ENCODE results near the gene MPO.

Gene MPO

GRCh38 chr17:58279016-58279711 is 1.6 kb downstream of the MPO start:
- DNase-seq (ENCODE audit: low read depth in 3 of 3) = no peak

GRCh38 chr17:58278661-58279015 is 2.1 kb downstream of the MPO start:
- no peak for DNase-seq (ENCODE audit: low read depth in 3 of 3)

GRCh38 chr17:58277802-58278595 is 2.7 kb downstream of the MPO start:
- no peak for DNase-seq (ENCODE audit: low read depth in 3 of 3)

- DNase-seq (ENCODE audit: low read depth in 3 of 3) = no peak
These were observed 3.5 kb downstream of the MPO start for GRCh38 chr17:58277107-58277801.

- DNase-seq (ENCODE audit: low read depth in 3 of 3) = no peak
These were observed 4.3 kb downstream of the MPO start for GRCh38 chr17:58276423-58276822.

- DNase-seq (ENCODE audit: low read depth in 3 of 3) = no peak
These were observed 5.3 kb downstream of the MPO start for GRCh38 chr17:58275417-58275816.

- no peak for DNase-seq (ENCODE audit: low read depth in 3 of 3)
These were observed 7.2 kb downstream of the MPO start for GRCh38 chr17:58273453-58274104.

- DNase-seq (ENCODE audit: low read depth in 3 of 3) = no peak
These were observed 8.1 kb downstream of the MPO start for GRCh38 chr17:58272367-58273280.

GRCh38 chr17:58271216-58271931 is 9.4 kb downstream of the MPO start:
- DNase-seq (ENCODE audit: low read depth in 3 of 3) = no peak

GRCh38 chr17:58270476-58271215 is 10.1 kb downstream of the MPO start:
- DNase-seq (ENCODE audit: low read depth in 3 of 3) = no peak

GRCh38 chr17:58269557-58270291 is 11.0 kb downstream of the MPO start:
- DNase-seq (ENCODE audit: low read depth in 3 of 3) = no peak

- DNase-seq (ENCODE audit: low read depth in 3 of 3) = no peak
These were observed 11.8 kb downstream of the MPO start for GRCh38 chr17:58268774-58269556.

- DNase-seq (ENCODE audit: low read depth in 3 of 3) = no peak
These were observed 12.4 kb downstream of the MPO start for GRCh38 chr17:58268326-58268725.

GRCh38 chr17:58267347-58268324 is 13.1 kb downstream of the MPO start:
- no peak for DNase-seq (ENCODE audit: low read depth in 3 of 3)

GRCh38 chr17:58265902-58266875 is 14.5 kb downstream of the MPO start:
- DNase-seq (ENCODE audit: low read depth in 3 of 3) = no peak

- DNase-seq (ENCODE audit: low read depth in 3 of 3) = no peak
These were observed 15.5 kb downstream of the MPO start for GRCh38 chr17:58265271-58265670.
